Activated CD4-positive, alpha-beta T cell treated with anti-CD3 and anti-CD28 coated beads, Interleukin-2, amount 50 U/mL, for 24 hours (primary cell): ENCODE results near the gene SNX30.

Experiments used
- DNase-seq, 2 donors: peaks; one replicate each; pipeline ENCODE4 v3.0.0-alpha.2; 2020; ENCODE audit warnings: low read depth in 1 of 2, low spot score in 1 of 2

Gene SNX30

GRCh38 chr9:112878752-112879151, 128.2 kb downstream of the SNX30 start:
- DNase-seq = no peak

DNA sequence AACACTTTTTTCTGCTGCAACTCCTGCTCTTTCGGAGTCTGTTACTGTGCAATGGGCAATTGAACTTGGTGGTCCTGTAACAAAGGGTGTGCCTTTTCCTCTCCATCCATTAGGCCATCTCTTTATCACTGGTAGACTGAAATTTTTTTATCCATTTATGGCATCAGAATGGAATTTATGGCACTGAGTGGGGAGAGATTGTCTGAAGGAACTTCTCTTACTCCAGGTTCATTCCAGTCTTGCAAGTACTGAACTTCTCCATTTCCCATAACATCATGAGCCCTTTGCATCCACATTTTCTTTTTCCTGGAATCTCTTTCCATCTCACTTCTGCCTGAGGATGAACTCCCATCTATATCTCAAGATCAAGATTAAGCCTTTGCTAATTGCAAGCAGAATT, 130.1 kb downstream of the SNX30 start:
- no peak for DNase-seq

GRCh38 chr9:112881331-112881730, 130.8 kb downstream of the SNX30 start:
- DNase-seq = no peak

DNA sequence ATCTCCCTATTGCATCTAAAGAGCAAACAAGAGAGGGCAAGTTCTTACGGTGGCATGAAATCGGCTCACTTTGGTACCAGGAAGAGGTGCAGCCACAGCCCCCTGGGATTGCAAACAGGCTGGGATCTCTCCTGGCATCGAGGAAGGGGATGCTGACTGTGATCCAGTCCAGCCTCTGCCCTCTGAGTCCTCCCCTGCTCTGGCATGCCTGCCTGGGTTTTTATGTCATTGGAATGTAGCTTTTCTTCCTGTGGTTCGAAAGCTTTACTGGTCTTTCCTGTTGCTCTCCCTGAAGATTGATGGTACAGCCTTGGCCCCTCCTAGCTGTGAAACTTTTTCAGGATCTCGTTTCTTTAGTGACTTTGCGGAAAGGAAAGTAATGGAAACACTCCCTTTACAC, 133.5 kb downstream of the SNX30 start:
- no peak for DNase-seq

GRCh38 chr9:112884721-112885120, 134.2 kb downstream of the SNX30 start:
- no peak for DNase-seq

GRCh38 chr9:112885324-112885723, 134.8 kb downstream of the SNX30 start:
- no peak for DNase-seq

- DNase-seq = no peak
Observed at GRCh38 chr9:112886351-112886750, 135.8 kb downstream of the SNX30 start.

DNA sequence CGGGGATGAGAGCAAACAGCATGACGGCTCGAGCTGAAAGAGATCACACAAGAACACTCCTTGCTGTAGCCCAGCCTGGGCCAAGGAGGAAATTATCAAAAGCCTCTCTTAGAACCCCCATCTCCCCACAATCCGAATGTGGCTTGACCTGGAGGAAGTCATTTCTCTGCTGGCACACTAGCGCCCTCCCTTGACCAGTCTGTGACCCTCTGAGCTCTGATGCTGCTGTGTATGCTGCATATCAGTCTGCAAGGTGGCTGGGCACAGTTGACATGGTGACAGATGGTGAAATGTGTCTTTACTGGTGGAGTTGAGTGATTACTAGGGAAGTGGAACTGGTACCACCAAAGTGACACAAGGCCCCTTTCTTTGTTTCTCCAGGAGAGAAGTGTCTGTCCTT, 136.8 kb downstream of the SNX30 start:
- DNase-seq = no peak

GRCh38 chr9:112890106-112891081, 139.8 kb downstream of the SNX30 start, which contains the start of gene SLC46A2:
SLC46A2 (minus strand) TSS chr9:112890876; CDS start chr9:112890681, 195 bp downstream.
- no peak for DNase-seq

DNA sequence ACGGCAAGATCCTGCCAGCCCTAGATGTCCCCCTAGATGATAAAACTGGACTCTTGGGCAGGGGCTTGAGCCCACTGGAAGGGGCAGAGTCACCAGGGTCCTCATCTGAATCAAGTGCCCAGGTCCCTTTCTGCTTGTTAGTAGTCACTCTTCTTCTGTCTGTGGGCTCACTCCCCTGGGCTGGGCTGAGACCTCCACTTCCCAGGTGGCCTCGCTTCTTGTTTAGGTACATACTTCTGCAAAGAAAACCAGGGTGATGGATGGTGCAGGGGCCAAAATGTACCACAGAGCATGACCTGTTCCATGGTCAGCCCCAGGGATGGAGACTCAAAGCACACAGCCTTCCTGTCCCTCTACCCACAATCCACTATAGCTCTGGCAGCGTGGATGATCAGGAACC, 141.0 kb downstream of the SNX30 start:
- DNase-seq = no peak

GRCh38 chr9:112892981-112893380, 142.4 kb downstream of the SNX30 start:
- no peak for DNase-seq

DNA sequence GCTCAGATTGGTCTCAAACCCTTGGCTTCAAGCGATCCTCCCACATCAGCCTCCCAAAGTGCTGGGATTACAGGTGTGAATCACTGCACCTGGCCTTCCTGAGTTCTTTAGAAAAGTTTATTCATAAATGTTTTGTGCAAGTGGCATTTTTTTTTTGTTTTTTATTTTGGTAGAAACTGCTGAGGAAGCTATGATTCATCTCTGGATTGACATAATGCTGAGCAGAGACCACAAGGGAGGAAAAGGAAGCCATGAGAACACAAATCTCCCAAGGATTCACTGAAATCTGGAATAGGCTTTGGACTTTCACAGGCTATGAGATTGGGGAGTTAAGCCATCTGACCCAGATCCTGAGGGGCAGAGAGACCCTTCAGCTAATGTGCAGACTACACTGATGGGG, 143.5 kb downstream of the SNX30 start:
- DNase-seq = no peak

DNA sequence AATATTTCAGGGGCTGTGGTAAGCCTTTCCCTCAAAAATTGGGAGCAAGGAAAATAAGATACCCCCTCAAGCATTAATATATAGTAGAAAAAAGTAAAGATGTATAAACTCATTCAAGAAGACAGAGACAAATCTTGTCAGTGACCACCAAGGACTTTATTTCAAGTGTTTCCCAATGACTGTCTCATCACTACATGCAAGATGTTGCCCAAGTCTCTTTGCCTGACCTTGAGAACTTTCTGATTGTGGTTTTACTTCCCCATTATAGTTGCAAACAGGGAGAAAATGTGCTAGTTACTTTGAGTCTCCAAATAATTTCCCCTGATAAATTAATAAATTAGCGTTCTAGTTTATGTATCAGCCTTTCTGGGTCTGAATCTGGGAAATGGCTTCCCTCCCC, 144.1 kb downstream of the SNX30 start:
- no peak for DNase-seq

DNA sequence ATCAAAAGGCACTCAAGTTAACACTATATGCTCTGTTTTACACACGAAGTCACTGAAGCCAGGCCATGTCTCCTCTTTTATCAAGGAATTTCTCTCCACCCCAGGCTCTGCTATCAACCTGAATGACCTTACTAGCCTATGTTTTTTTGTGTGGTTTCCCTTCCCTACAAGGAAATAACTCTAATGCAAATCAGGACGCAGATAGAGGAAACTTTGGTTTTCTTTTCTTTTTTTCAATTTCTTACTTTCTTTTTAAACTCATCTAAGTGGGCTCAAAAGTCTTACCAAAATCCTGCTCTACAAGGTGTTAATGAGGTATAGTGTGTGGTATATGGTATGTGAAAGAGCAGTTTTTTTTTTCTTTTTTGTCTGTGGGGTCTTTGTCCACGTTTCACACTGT, 145.6 kb downstream of the SNX30 start:
- DNase-seq = no peak

DNA sequence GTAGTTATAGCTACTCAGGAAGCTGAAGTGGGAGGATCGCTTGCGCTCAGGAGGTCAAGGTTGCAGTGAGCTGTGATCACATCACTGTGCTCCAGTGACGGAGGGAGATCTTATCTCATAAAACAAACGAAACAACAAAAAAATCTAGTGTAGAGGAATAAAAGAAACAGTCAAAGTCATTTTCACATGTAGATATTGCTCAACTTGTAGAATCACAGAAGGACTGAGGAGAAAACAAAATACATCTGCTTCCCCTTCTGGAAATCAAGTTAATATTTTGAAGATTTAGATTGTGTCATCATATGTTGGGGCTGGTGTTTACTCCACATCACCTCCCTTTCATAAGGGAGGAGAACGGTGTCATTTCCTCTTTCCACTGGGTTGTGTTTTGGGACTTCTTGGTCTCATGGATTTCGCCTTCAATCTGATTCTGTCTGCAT, 148.3 kb downstream of the SNX30 start:
- DNase-seq = no peak

DNA sequence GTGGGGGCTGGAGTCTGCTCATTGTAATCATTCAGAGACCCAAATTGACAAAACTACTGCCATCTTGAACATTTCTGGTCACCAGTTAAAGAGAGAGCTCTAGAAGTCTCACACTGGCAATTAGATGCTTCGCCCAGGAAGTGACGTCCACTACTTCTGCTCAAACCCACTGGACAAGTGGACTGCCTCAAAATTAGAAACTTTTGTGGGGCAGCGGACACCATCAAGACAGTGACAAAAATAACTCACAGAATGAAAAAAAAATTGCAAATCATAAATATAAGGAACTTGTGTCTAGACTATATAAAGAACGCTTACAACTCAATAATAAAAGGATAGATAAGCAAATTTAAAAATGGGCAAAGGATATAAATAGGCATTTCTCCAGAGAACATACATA, 149.9 kb downstream of the SNX30 start:
- DNase-seq = no peak

- DNase-seq = no peak
Observed at GRCh38 chr9:112900901-112901300, 150.3 kb downstream of the SNX30 start.

DNA sequence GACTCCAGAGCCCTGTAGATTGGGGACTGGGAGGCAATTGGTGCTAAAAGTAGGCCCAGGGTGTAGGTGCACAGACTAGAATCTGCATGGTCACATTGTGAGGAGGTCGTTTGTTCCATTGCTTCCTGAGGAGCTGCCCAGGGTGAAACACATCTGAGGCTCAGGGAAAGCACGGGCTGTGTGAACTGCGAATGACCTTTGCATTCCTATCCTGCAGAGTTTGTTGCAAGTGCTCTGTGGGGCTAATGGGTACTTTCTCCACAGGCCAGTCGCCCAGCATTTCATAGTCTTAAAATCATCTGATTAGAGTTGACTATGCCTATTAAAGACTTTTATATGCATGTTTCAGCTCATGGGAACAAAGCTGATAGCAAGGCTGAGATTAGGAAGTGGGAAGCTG, 154.5 kb downstream of the SNX30 start:
- DNase-seq = no peak

DNA sequence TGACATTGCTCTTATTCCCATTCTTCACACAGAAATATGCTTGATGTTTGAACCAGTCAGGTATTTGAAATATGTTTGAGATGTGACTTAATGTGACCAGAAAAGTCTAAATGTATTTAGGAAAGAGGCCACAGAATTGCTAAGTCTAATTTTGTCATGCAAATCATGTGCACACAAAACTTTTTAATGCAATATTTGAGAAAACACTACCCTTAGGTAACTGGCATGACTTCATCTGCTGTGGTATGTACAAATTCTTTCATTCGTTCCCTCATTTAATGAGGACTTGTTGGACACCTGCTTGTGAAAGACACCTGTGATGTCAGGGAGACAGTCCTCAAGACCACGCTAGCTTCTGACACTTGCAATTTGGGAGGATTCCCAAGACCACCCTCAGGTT, 161.2 kb downstream of the SNX30 start:
- DNase-seq = no peak

DNA sequence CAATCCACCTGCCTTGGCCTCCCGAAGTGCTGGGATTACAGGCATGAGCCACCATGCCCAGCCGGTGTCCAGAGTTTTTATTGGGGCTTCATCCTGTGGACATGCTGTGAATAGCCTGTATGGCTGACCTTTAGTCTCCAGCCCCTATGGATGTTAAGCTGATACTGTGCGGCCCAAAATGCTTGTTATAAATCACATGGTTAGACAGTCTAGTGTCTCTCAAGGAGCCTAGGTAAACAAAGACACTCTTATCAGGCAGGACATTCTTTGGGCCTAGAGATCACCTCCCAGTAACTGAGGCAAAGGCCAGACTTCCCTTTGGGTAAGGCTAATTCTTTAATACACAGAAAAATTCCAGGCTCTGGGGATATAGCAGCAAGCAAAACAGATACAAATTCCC, 162.1 kb downstream of the SNX30 start:
- no peak for DNase-seq

- DNase-seq = no peak
Observed at GRCh38 chr9:112913326-112913725, 162.8 kb downstream of the SNX30 start.

DNA sequence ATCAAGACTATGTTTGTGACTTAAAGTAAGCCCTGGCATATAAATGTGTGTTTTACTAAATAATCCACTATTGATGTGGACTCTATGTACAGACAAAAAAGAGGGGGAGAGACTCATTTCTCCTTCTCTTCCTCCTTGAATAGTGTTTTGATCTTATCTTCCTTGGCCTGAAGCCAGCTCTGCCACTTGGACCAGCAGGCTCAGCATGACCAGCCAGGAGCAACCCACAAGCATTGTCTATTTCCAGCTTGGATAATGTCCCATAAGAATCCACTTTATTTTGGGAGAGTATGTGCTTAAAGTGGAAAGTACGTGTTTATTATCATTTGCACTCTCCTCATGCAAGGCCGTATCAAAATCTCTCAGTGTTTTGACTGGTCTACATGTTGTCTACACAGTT, 164.0 kb downstream of the SNX30 start:
- no peak for DNase-seq
